K562 (cell line): ENCODE measurements around the gene MYLIP. TPM values are rescaled to one million over a fixed set of nuclear protein-coding genes. Genes with fewer than 3 reads are reported as not detected.

Experiments used
- BACH1 ChIP-seq: fragments of 200-800 bp; sonication (Bioruptor generic); IDR thresholded peaks from 2 replicates; pipeline ENCODE4 v1.6.1; 2016; ENCODE audit warnings: missing genetic modification characterization, missing compliant biosample characterization
- BHLHE40 ChIP-seq: IDR thresholded peaks from 2 replicates; pipeline ENCODE4 v1.6.1; 2011; ENCODE audit warnings: low read length, improper control_type of control experiment
- CBX3 ChIP-seq, 2 experiments: IDR thresholded peaks; 1 replicate in 1 of 2; 2 replicates in 1 of 2; pipeline ENCODE4 v1.6.1; 2012; ENCODE audit warnings: inconsistent platforms in 2 of 2, low read length in 2 of 2, borderline replicate concordance in 1 of 2, control low read depth in 1 of 2
- CHAMP1 ChIP-seq: fragments of 450-650 bp; IDR thresholded peaks from 2 replicates; pipeline ENCODE4 v1.6.1; 2016; ENCODE audit warnings: mild to moderate bottlenecking
- DNMT1 ChIP-seq: fragments of 450-650 bp; IDR thresholded peaks from 2 replicates; pipeline ENCODE4 v1.6.1; 2016; ENCODE audit warnings: antibody characterized with exemption, mild to moderate bottlenecking
- ETV5 ChIP-seq: sonication (generic); formaldehyde crosslinking; IDR thresholded peaks from 2 replicates; pipeline ENCODE4 v1.4.0; 2020; ENCODE audit warnings: low read depth, mild to moderate bottlenecking, missing genetic modification reagents
- ETV6 ChIP-seq, 3 experiments: fragments of 150-350 bp in 1 of 3; sonication (generic) in 1 of 3; formaldehyde crosslinking in 1 of 3; IDR thresholded peaks; 2 replicates each; pipeline versions ENCODE4 v1.6.1 to v1.8.0; 2014 to 2022; ENCODE audit warnings: borderline replicate concordance in 2 of 3, low read depth in 2 of 3, antibody characterized with exemption in 1 of 3, low read length in 1 of 3, mild to moderate bottlenecking in 1 of 3, missing genetic modification reagents in 1 of 3
- HDAC1 ChIP-seq, 2 experiments: fragments of 450-650 bp; IDR thresholded peaks; 2 replicates each; pipeline ENCODE4 v1.6.1; 2016 to 2017; ENCODE audit warnings: inconsistent platforms in 1 of 2, mild to moderate bottlenecking in 1 of 2, moderate library complexity in 1 of 2
- HMGXB4 ChIP-seq: sonication (generic); formaldehyde crosslinking; IDR thresholded peaks from 2 replicates; pipeline ENCODE4 v1.8.1; 2023; ENCODE audit warnings: mild to moderate bottlenecking, missing genetic modification reagents
- HNRNPH1 ChIP-seq: fragments of 200-400 bp; formaldehyde crosslinking; optimal IDR thresholded peaks from 2 replicates; pipeline ENCODE3; 2017; ENCODE audit warnings: low read depth, mild to moderate bottlenecking, low read length, moderate library complexity
- MTA1 ChIP-seq: fragments of 450-650 bp; IDR thresholded peaks from 2 replicates; pipeline ENCODE4 v1.6.1; 2017; ENCODE audit warnings: borderline replicate concordance
- NEUROD1 ChIP-seq: fragments of 150-350 bp; IDR thresholded peaks from 2 replicates; pipeline ENCODE4 v1.6.1; 2014; ENCODE audit warnings: borderline replicate concordance, low read length, low read depth; ENCODE audit not compliant: partially characterized antibody
- PREB ChIP-seq: sonication (generic); formaldehyde crosslinking; IDR thresholded peaks from 2 replicates; pipeline ENCODE4 v1.8.1; 2023; ENCODE audit warnings: mild to moderate bottlenecking, missing genetic modification reagents
- STAT6 ChIP-seq: sonication (generic); formaldehyde crosslinking; IDR thresholded peaks from 2 replicates; pipeline ENCODE4 v1.8.1; 2023; ENCODE audit warnings: mild to moderate bottlenecking, missing genetic modification reagents
- ZNF274 ChIP-seq: IDR thresholded peaks from 2 replicates; pipeline ENCODE4 v1.6.1; 2011; ENCODE audit warnings: low read depth, mild to moderate bottlenecking, low read length, moderate library complexity, borderline replicate concordance
- ZNF589 ChIP-seq: fragments of 200-800 bp; sonication (Bioruptor generic); IDR thresholded peaks from 2 replicates; pipeline ENCODE4 v1.6.1; 2016; ENCODE audit warnings: low read depth, missing genetic modification characterization, missing compliant biosample characterization
- polyA plus RNA-seq, 8 experiments: library from polyadenylated mRNA; depleted of rRNA in 4 of 8; stranded (reverse) in 5 of 8; unstranded in 3 of 8; fragments of >200 nt; fragmentation: Nextera tagmentation in 2 of 8; fragmentation: Illumina TruSeq in 1 of 8; extraction: Ambion mirVana in 2 of 8; extraction: Trizol in 1 of 8; gene quantifications; 2 replicates each; pipeline versions ENCODE4 v1.2.1 to v1.2.3, GENCODE V29; 2011 to 2014; ENCODE audit warnings: inconsistent platforms in 1 of 8, missing spikeins in 1 of 8
- total RNA-seq, 7 experiments: library from RNA; depleted of rRNA in 6 of 7; stranded (reverse); fragments of >200 nt in 6 of 7; fragmentation: Illumina TruSeq in 2 of 7; extraction: Trizol in 2 of 7; gene quantifications; 2 replicates each; pipeline versions ENCODE4 v1.2.1 to v1.2.3, GENCODE V29; 2011 to 2021; ENCODE audit warnings: low replicate concordance in 1 of 7

Gene MYLIP
- total and polyA plus RNA-seq, 9 of the 15 experiments (the other 6 are each of a cell fraction or from before 2014, with no cell fraction given): 10.8 to 43.5 (median 31.5) TPM

- TF ChIP-seq CHAMP1 (0 out of 2 replicates have a peak, but pooled peaks have one; percentile 42), ZNF274 (no peak), DNMT1 (no peak), STAT6 (CRISPR knock-in tag) (no peak), PREB (CRISPR knock-in tag) (no peak), CBX3 (IDR thresholded peaks at IDR 0.05; ENCODE audit: borderline replicate concordance in 1 of 2, low read length in 2 of 2) (peak in 1 of 2 experiments; percentile 75; a peak in 1 of 3 replicates), BHLHE40 (no peak), MTA1 (no peak), HDAC1 (IDR thresholded peaks at IDR 0.05) (0 out of 4 replicates have a peak, but pooled peaks of 1 of the 2 experiments have one; percentile 27), HMGXB4 (CRISPR knock-in tag) (no peak), ETV5 (CRISPR knock-in tag) (no peak), HNRNPH1 (no peak), ETV6 (IDR thresholded peaks at IDR 0.05; ENCODE audit: borderline replicate concordance in 1 of 2, low read depth in 2 of 2, low read length in 1 of 2) (no peak), ETV6 (CRISPR knock-in tag; IDR thresholded peaks at IDR 0.05; ENCODE audit: borderline replicate concordance) (no peak), BACH1 (tag) (no peak), NEUROD1 (no peak), ZNF589 (CRISPR knock-in tag) (no peak)
Measured at GRCh38 chr6:16097382-16098171, 31.3 kb upstream of the MYLIP start (continued).
